ENCODE data around the gene MARK1. TPM values are rescaled to one million over a fixed set of nuclear protein-coding genes. Genes with fewer than 3 reads are reported as not detected.

The MARK1 gene
- total and polyA plus RNA-seq, 2 of the 4 experiments (the other 2 are of a cell fraction): not detected

- H4K5ac ChIP-seq (ENCODE audit: low read depth, low read length): no peak overlapping the region
- no peak overlapping the region for H3K56ac ChIP-seq (ENCODE audit: extremely low read depth, insufficient read depth, low read length)
- intact Hi-C loops (cut with micrococcal nuclease): no loop called here
- H2AK5ac ChIP-seq (ENCODE audit: low read depth, low read length): no peak overlapping the region
- H3K4ac ChIP-seq (ENCODE audit: low read depth, low read length): no peak overlapping the region
- no peak for TF ChIP-seq CHD1 (IDR thresholded peaks at IDR 0.05; ENCODE audit: low read depth, low read length)
- no peak for TF ChIP-seq MXI1 (IDR thresholded peaks at IDR 0.05; ENCODE audit: borderline replicate concordance, low read depth, low read length)
- TF ChIP-seq MAZ (IDR thresholded peaks at IDR 0.05; ENCODE audit: borderline replicate concordance, low read depth, low read length): no peak
- no peak for TF ChIP-seq SMC3 (IDR thresholded peaks at IDR 0.05; ENCODE audit: low read depth, low read length)
- no peak for TF ChIP-seq ELK1 (IDR thresholded peaks at IDR 0.05; ENCODE audit: borderline replicate concordance, low read depth, low read length)
- no peak for TF ChIP-seq CTCF (conservative IDR thresholded peaks at IDR 0.05; ENCODE audit: low read depth, low read length)
- TF ChIP-seq FOS (IDR thresholded peaks at IDR 0.05; ENCODE audit: low read depth, low read length): no peak
- TF ChIP-seq USF2 (IDR thresholded peaks at IDR 0.05; ENCODE audit: low read depth, low read length): no peak
- TF ChIP-seq BHLHE40 (IDR thresholded peaks at IDR 0.05; ENCODE audit: low read depth, low read length): no peak
- no peak for TF ChIP-seq RFX5 (IDR thresholded peaks at IDR 0.05; ENCODE audit: low read depth, low read length)
- no peak for TF ChIP-seq CEBPB (IDR thresholded peaks at IDR 0.05; ENCODE audit: low read depth, low read length)
- TF ChIP-seq RCOR1 (IDR thresholded peaks at IDR 0.05; ENCODE audit: insufficient replicate concordance, low read length): no peak
- no peak for TF ChIP-seq NFE2L2 (IDR thresholded peaks at IDR 0.05; ENCODE audit: low read depth, low read length)
- dilution Hi-C loops (cut with HindIII; ENCODE audit: low sequenced_read_pairs, unreplicated experiment): no loop called here
- ChIA-PET CTCF (interaction anchor here (0.5 kb wide), 1 partner anchor 492 kb away, joined by 3 read pairs; no protein-coding TSS in a partner anchor), POLR2A (ENCODE audit: unreplicated experiment) (no interaction called here)
- H3K27me3 ChIP-seq (ENCODE audit: control insufficient read depth, insufficient read depth, low read length): peaks cover 36% of the 10 kb centered on the region
- H3K18ac ChIP-seq (ENCODE audit: low read depth, low read length): no peak overlapping the region
- no peak overlapping the region for H3K23ac ChIP-seq (ENCODE audit: low read depth, low read length)
- no peak overlapping the region for H3K9ac ChIP-seq (ENCODE audit: low read depth, low read length)
- no peaks in the 10 kb centered on the region for H3K9me1 ChIP-seq (ENCODE audit: insufficient read depth, low read length)
- H3K4me1 ChIP-seq (ENCODE audit: control insufficient read depth, insufficient read depth, low read length): no peaks in the 10 kb centered on the region
- 57% methylated on average over 5 of the region's 14 CpGs; no CpG with 5 or more reads in 1 of the 2 experiments for WGBS, 2 experiments (ENCODE audit: extremely low coverage in 2 of 2, insufficient read length in 1 of 2)
- no peaks in the 10 kb centered on the region for H3K79me1 ChIP-seq (ENCODE audit: low read depth in 1 of 2, low read length in 2 of 2)
- no peak overlapping the region for H4K8ac ChIP-seq (ENCODE audit: low read depth in 2 of 2, low read length in 2 of 2)
- no peak overlapping the region for H3K4me3 ChIP-seq (ENCODE audit: insufficient read depth, low read depth, low read length)
- H3K9me3 ChIP-seq (ENCODE audit: control insufficient read depth, insufficient read depth, low read length): no peaks in the 10 kb centered on the region
- H2AFZ ChIP-seq (replicated peaks; ENCODE audit: low read length, poor library complexity): no peak overlapping the region
- H3K36me3 ChIP-seq (ENCODE audit: control insufficient read depth, insufficient read depth, low read length): no peaks in the 10 kb centered on the region
- no peak overlapping the region for H2BK15ac ChIP-seq (ENCODE audit: low read depth, low read length)
- no peak overlapping the region for H4K91ac ChIP-seq (ENCODE audit: insufficient read depth, low read depth, low read length)
- H2BK120ac ChIP-seq (ENCODE audit: low read depth, low read length): no peak overlapping the region
- H3K4me2 ChIP-seq (ENCODE audit: low read depth, low read length): no peak overlapping the region
- no peak overlapping the region for H3K14ac ChIP-seq (replicated peaks; ENCODE audit: low read depth, low read length)
- H2BK20ac ChIP-seq (ENCODE audit: low read depth, low read length): no peak overlapping the region
- BruUV-seq (replicated peaks): no TSS peak
- no peak overlapping the region for H3K27ac ChIP-seq (ENCODE audit: insufficient read depth, low read length)
- H2BK5ac ChIP-seq (ENCODE audit: low read depth, low read length, poor library complexity, severe bottlenecking): no peak overlapping the region
- no peaks in the 10 kb centered on the region for H4K20me1 ChIP-seq (ENCODE audit: insufficient read depth, low read length)
- H2AK9ac ChIP-seq (replicated peaks; ENCODE audit: low read depth, low read length, poor library complexity): no peak overlapping the region
- ATAC-seq (ENCODE audit: low read depth) (no peak), DNase-seq (no peak)
- in situ Hi-C loops (cut with MboI; ENCODE audit: low sequenced_read_pairs): no loop called here
These were observed 163.2 kb downstream of the MARK1 start for GRCh38 chr1:220691053-220691684.
